Gastrocnemius medialis (tissue), 4 donors: ENCODE results near the gene RPS10.

Source experiments
- POLR2A ChIP-seq, 2 donors: fragments of 450-650 bp; IDR thresholded peaks; one replicate each; pipeline ENCODE4 v1.6.1; 2017; ENCODE audit warnings: antibody characterized with exemption in 2 of 2, mild to moderate bottlenecking in 2 of 2, moderate library complexity in 2 of 2
- TF ChIP-seq, protein P1 (sequence below), 5 experiments: fragments of 450-650 bp in 3 of 5; fragments of 200-600 bp in 2 of 5; sonication (generic) in 2 of 5; IDR thresholded peaks in 4 of 5; conservative IDR thresholded peaks in 1 of 5; 1 replicate in 4 of 5; 2 replicates in 1 of 5; pipeline ENCODE4 v1.5.1; 2016 to 2019; ENCODE audit warnings: antibody characterized with exemption in 5 of 5, mild to moderate bottlenecking in 3 of 5, moderate library complexity in 3 of 5

DNA sequence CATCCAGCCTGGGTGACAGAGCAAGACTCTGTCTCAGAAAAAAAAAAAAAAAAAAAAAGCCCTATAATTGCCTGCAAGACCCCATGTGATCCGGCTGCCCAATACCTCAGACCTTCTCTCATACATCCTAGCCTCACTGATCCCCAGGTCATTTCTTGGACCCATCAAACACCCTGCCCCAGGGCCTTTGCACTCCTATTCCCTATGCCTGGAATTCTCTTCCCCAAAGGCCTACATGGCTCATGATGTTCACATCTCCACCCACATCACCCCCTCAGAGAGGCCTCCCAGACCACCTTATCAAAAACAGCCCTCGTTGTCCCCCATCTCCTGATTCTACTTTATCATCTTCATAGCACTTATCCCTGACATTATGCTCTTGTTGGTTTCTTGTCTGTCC lies 48.9 kb upstream of the RPS10 start:
- TF ChIP-seq, protein P1, sequence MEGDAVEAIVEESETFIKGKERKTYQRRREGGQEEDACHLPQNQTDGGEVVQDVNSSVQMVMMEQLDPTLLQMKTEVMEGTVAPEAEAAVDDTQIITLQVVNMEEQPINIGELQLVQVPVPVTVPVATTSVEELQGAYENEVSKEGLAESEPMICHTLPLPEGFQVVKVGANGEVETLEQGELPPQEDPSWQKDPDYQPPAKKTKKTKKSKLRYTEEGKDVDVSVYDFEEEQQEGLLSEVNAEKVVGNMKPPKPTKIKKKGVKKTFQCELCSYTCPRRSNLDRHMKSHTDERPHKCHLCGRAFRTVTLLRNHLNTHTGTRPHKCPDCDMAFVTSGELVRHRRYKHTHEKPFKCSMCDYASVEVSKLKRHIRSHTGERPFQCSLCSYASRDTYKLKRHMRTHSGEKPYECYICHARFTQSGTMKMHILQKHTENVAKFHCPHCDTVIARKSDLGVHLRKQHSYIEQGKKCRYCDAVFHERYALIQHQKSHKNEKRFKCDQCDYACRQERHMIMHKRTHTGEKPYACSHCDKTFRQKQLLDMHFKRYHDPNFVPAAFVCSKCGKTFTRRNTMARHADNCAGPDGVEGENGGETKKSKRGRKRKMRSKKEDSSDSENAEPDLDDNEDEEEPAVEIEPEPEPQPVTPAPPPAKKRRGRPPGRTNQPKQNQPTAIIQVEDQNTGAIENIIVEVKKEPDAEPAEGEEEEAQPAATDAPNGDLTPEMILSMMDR (IDR thresholded peaks at IDR 0.05 in 4 of 5, conservative IDR thresholded peaks at IDR 0.05 in 1 of 5) = no peak
- TF ChIP-seq POLR2A (IDR thresholded peaks at IDR 0.05) = no peak
